ENCODE data around the gene FUZ.
A peak's percentile ranks its signal among the peaks of the same experiment; 100 is the strongest.

Gene FUZ

GRCh38 chr19:49812997-49813861 is at the start of gene FUZ:
Gene FUZ (minus strand): TSS chr19:49813292. CDS start chr19:49813106, 186 bp downstream.
- peak; percentile 96 to 99 for DNase-seq

- DNase-seq = no peak
Measured at GRCh38 chr19:49862391-49863253, 49.5 kb upstream of the FUZ start.

GRCh38 chr19:49861541-49862378 is 48.7 kb upstream of the FUZ start:
- no peak for DNase-seq

- no peak for DNase-seq
Measured at GRCh38 chr19:49861107-49861506, 48.0 kb upstream of the FUZ start.

- no peak for DNase-seq
Measured at GRCh38 chr19:49860336-49861102, 47.4 kb upstream of the FUZ start.

- no peak for DNase-seq
Measured at GRCh38 chr19:49859682-49860335, 46.7 kb upstream of the FUZ start.

- DNase-seq = no peak
Measured at GRCh38 chr19:49858088-49858985, 45.2 kb upstream of the FUZ start.

GRCh38 chr19:49857838-49858087 is 44.7 kb upstream of the FUZ start:
- no peak for DNase-seq

- DNase-seq = no peak
Measured at GRCh38 chr19:49857061-49857837, 44.2 kb upstream of the FUZ start.

- DNase-seq = no peak
Measured at GRCh38 chr19:49856574-49857021, 43.5 kb upstream of the FUZ start.

GRCh38 chr19:49855676-49856573 is 42.8 kb upstream of the FUZ start:
- no peak for DNase-seq

GRCh38 chr19:49855277-49855675 is 42.2 kb upstream of the FUZ start:
- DNase-seq = no peak

- DNase-seq = no peak
Measured at GRCh38 chr19:49854378-49855263, 41.5 kb upstream of the FUZ start.

- DNase-seq = no peak
Measured at GRCh38 chr19:49853852-49854377, 40.8 kb upstream of the FUZ start.

GRCh38 chr19:49852631-49853126 is 39.6 kb upstream of the FUZ start:
- DNase-seq = no peak

- peak in 1 of 2 experiments; percentile 26 for DNase-seq
Measured at GRCh38 chr19:49851456-49852259, 38.6 kb upstream of the FUZ start.

Data from NCI-H2081 (cell line).